ENCODE data around the gene CLSTN1.

DNA sequence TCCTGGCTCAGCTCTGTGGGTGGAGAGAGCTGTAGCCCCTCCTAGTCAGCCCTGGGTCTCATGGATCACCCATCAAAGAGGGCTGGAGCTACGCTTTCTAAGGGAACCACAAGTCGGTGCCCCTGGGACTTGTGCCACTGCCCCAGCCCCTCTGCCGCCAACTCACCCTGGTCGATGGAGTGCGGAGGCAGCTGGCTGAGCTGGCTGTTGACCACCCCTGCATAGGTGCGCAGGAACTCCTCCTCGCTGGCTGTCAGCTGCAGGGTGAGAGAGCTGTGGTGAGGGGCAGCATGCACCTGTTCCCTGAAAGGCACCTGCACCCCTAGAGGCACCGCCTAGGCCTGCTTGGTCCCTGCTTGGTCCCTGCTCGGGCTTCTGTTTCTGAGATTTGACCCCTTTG lies 47.3 kb upstream of the CLSTN1 start:
- TF ChIP-seq POLR2A (IDR thresholded peaks at IDR 0.05; ENCODE audit: low read depth, low read length) (no peak), SPI1 (IDR thresholded peaks at IDR 0.05; ENCODE audit: low read depth, low read length) (no peak)
